ENCODE data around the gene DDIT4.

DDIT4 gene

DNA sequence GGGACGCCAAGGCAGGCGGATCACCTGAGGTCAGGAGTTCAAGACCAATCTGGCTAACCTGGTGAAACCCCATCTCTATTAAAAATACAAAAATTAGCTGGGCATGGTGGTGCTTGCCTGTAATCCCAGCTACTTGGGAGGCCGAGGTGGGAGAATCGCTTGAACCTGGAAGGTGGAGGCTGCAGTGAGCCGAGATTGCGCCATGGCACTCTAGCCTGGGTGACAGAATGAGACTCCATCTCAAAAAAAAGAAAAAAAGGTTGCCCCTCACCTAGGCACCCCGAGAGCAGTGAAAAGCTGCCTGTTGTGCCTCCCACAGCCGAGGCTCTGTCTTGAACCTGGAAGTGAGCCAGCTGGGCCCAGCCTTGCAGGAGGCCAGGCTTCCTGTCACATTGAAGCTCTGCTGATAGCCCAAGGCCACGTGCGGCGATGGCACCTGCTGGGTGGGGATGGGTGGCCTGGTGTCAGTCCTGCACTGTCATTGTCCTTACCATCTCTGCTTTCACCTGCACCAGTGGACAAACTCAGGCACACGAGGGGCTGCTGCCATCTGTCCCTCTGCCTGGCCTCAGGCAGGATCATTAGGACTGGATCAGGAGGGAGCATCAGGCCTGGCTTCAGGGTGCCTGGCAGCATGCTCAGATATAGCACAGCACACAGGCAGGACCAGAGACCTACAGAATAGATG, 43.2 kb downstream of the DDIT4 start:
- DNase-seq (ENCODE audit: low read depth) = no peak

DNA sequence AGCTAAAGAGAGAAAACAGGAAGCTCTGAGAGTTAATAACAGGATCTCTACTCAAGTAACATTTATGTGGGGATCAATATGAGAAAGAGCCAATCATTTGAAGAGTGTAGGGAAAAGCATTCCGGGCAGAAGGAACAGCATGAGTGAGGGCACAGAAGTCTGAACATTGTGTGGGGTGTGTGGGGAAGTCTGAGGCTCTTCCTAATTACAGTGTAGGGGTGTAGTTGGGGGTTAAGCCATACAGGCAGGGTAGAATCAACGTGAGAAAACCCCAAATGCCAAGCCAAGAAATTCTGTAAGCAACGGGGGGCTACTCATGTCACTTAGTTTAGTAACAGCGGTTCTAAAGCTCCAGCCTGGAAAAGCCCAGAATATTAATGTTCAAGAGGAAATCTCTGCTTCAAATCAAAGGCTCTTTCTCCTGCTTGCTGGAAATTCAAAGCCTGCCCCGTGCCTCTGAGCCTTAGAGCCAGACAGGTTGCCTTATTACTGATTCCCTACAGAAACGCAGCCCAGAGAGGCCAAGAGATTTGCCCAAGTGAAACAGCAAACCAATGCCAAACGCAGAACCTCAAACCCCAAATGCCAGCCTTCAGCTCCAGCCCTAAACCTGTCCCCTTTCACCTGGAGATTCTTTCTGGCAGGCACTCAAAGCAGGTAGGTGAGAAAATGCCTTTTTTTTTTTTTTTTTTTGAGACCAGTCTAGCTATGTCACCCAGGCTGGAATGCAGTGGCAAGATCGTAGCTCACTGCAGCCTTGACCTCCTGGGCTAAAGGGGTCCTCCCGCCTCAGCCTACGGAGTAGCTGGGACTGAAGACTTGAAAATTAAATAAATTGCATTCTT, 44.9 kb downstream of the DDIT4 start:
- no peak for DNase-seq (ENCODE audit: low read depth)

DNA sequence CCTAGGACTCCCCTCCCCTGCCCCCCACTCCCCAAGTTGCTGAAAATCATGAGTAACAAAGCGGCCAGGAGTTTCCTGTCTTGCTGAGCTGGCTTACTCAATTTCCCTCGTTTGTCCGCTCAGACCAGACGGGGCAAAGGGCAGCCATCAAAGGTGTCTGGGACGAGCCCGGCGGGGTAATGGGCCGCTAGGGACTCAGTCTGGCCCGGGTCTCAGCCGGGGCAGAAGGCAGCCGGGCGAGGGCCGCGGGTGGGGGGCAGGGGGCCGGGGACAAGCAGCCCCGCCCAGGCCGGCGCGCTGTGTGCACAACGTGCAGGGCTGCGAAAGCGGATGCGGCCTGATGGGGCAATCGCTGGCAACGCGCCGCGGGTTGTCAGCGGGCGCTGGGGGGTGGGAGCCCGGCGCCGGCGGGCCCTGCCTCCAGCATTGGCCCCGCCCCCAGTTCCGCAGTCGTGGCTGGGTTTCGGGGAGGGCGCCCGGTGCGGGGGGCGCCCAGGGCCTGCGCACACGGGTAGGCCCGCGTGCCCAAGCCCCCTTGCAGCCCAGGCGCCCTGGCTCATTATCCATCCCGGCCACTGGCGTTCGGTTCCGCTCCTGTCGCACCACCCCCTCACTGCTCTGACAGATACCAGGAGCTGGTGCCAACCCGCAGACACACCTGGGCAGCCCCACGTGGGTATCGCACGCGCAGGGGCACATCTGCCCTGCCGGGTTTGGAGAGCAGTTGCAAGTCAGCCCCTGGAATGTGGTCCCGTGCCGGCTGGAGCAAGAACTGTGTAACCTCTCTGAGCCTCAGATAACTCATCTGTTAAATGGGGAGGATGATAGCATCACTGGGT, 45.9 kb downstream of the DDIT4 start:
- no peak for DNase-seq (ENCODE audit: low read depth)

DNA sequence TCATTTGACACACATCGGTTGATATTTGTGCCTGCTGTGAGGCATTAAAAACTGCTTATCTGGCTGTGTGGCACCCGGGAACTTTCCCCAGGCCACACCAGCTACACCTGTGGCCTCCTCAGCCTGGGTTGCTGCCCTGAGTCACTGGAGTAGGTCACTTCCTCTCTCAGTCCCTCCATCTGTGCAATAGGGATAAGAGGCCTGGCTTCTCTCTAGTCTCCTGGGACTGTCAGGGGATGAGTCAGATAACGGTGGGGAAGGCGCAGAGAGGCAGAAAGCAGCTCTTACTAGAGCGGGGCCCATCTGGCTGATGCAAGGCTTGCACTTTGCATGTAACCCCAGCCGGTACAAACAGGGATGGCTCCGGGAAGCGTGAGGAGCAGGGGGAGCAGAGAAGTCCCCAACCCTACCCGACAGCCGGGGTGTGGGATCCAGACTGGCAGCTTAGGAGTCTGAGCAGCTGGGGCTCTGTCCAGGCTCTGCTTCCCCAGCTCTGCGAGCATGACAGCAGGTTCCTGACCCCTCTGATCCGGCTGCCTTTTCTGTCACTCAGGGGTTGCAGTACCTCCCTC, 47.0 kb downstream of the DDIT4 start:
- DNase-seq (ENCODE audit: low read depth) = peak; percentile 89

DNA sequence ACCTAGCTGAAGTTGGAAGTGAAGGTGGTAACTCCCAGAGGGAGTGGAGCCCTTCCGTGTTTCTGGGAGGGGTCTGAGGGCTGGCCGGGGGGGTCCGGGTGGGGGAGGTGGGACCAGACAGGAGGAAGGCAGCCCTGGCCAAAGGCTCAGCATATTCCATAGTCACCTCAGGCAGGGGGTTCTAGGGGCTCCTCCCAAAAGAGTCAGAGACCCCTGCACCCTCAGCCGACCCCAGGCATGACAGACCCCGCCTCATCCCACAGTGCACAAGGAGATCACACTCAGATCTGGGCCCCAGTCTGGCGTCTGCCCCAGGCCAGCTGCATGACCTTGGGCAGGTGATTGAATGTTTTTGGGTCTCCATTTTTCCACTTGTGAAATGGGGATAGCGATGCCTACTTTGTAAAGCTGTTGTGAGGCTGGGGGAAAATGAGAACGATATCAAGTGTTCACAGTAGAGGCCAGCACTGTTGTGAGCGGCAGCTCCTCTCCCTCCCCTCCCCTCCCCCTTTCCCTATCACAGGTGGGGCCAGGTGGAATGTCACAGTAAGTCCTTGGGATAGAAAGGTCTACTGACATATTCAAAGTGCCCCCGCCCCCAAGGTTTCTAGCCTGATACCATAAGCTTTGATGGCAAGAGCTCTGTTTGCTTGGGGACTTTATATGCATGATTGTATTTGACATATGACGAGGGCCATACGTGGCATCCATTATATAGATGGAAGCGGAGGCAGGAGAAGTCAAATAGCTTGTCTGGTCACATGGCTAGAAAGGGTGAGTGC, 47.7 kb downstream of the DDIT4 start:
- DNase-seq (ENCODE audit: low read depth) = no peak

DNA sequence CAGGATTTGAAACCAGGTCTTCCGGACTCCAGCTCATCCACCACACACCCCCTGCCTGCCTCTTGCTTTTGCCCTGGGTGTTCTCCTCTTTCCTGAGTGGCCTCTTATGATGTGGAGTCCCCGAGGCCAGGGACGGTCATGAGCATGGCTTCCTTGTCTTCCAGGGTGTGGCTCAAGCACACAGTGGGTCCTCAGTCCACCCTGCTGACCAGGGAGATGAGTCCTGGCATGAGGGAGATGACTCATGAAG, 48.2 kb downstream of the DDIT4 start:
- no peak for DNase-seq (ENCODE audit: low read depth)

DNA sequence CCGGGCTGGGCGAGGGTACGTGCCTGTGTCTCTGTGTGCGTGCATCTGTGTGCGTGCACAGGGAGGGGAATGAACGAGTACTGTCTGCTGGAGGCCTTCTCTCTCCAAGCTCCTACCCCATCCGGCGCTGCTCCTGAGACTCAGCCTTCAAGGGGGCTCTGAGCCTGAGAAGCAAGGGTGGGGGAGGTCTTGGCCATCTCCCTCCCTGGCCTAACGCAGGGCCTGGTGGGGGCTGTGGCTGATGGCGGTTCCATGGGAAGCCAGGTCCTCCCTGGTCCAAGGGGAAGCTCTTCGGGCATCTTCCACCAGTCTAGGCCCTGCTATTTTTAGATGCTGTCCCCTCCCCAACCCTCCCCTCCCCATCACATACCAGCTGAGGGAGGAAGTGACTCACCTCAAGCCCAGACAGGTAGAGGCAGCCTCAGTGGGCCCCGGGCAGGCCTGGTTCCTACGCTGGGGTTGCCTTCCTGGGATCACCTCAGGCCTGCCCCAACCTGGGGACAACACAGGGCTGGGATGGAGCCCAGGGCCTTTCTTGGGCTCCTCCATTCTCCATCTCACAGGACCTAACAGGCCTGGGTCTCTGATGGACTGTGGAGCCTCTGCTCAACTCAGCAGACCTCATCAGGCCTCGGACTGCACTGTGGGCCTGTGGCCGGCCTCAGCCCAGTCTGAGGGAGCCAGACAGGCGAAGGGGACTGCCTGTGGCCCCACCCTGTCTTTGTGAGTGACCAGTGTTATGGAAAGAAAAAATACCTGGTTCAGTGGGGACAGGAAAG, 48.7 kb downstream of the DDIT4 start:
- no peak for DNase-seq (ENCODE audit: low read depth)

DNA sequence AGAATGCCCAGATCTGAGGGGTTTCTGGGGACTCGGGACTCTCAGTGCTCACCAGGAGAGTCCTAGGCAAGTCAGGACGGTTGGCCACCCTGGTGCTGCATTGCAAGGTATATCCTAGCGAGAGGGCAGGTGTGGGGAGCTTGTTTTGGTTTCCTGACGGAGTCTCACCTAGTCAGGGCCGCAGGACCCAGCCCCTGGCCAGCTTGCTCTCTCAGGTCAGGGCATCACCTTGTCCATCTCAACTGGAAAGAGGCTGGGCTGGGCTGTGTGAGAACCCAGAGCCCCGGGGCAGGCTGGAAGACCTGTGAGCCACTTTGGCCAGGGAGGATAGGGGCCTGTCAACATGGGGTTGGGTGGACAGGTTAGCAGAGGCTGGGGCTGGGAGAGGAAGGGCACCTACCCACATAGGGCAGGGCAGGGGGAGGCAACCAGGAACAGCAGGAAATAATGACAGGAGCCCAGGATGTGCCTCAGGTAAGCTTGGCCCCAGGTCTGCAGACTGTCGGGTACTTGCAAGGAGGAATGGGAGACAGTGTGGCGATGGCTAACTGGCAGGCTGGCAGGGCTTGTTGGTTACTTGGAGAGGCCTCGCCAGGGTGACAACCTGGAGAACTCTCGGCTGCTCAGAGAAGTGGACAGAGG, 49.5 kb downstream of the DDIT4 start:
- DNase-seq (ENCODE audit: low read depth) = no peak

DNA sequence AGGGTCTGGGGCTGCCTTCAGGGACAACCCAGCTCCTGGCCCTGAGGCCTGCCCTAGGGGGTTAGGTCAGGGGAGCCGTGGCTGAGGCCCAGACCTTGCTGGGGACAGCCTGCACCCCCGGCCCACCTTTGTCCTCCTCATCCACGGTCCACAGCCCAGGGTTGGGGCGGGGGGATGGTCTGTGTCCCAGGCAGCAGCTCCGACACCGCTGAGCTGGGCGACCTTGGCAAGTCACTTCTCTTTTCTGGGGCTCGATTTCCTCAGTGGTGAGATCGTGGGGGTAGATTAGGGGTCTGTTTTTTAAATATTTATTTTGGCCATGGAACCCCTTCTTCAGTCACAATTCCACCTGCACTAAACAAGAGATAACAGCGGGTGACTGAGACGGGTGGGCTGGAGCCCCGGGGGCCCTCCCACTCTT, 50.1 kb downstream of the DDIT4 start:
- no peak for DNase-seq (ENCODE audit: low read depth)
